Skeletal muscle tissue (tissue), 4 donors: Measurements from ENCODE around the gene RCOR2. TPM values are rescaled to one million over a fixed set of nuclear protein-coding genes. Genes with fewer than 3 reads are reported as not detected.

Experiments
- H3K27ac ChIP-seq: one replicate; pipeline ENCODE4 v1.7.0; 2013; ENCODE audit warnings: mild to moderate bottlenecking, low read depth, low read length, inconsistent platforms
- H3K27me3 ChIP-seq, 3 donors: one replicate each; pipeline ENCODE4 v1.7.0; 2013; ENCODE audit warnings: low read length in 3 of 3; ENCODE audit not compliant: control insufficient read depth in 3 of 3, insufficient read depth in 3 of 3
- H3K36me3 ChIP-seq, 3 donors: one replicate each; pipeline ENCODE4 v1.7.0; 2013; ENCODE audit warnings: low read length in 3 of 3; ENCODE audit not compliant: control insufficient read depth in 3 of 3, insufficient read depth in 3 of 3
- H3K4me1 ChIP-seq, 3 donors: one replicate each; pipeline ENCODE4 v1.7.0; 2013; ENCODE audit warnings: low read length in 3 of 3, mild to moderate bottlenecking in 3 of 3; ENCODE audit not compliant: control insufficient read depth in 3 of 3, insufficient read depth in 3 of 3
- H3K4me3 ChIP-seq, 3 donors: one replicate each; pipeline ENCODE4 v1.7.0; 2013; ENCODE audit warnings: low read length in 3 of 3
- H3K9ac ChIP-seq, 3 donors: one replicate each; pipeline ENCODE4 v1.7.0; 2013; ENCODE audit warnings: low read length in 3 of 3, mild to moderate bottlenecking in 3 of 3, moderate library complexity in 2 of 3, low read depth in 1 of 3
- H3K9me3 ChIP-seq, 3 donors: one replicate each; pipeline ENCODE4 v1.7.0; 2013; ENCODE audit warnings: low read length in 3 of 3; ENCODE audit not compliant: control insufficient read depth in 3 of 3
- total RNA-seq: library from RNA; depleted of rRNA; stranded (reverse); fragments of >200 nt; gene quantifications from one replicate; pipeline ENCODE4 v1.2.3, GENCODE V29; 2014
- donor health status: Osteomylitis.

RCOR2 gene
- total RNA-seq, 1 donor from 2014 or later: 4.2 TPM

GRCh38 chr11:63929616-63930015 is 12.7 kb upstream of the RCOR2 start:
- no peak overlapping the region for H3K27ac ChIP-seq
- no peaks in the 10 kb centered on the region for H3K9me3 ChIP-seq
- H3K27me3 ChIP-seq: no peaks in the 10 kb centered on the region
- no peak overlapping the region for H3K9ac ChIP-seq
- H3K4me3 ChIP-seq: no peak overlapping the region
- H3K36me3 ChIP-seq: no peaks in the 10 kb centered on the region
- no peaks in the 10 kb centered on the region for H3K4me1 ChIP-seq

GRCh38 chr11:63923319-63923718 is 6.4 kb upstream of the RCOR2 start:
- no peaks in the 10 kb centered on the region for H3K9me3 ChIP-seq
- no peak overlapping the region for H3K9ac ChIP-seq
- H3K4me3 ChIP-seq: no peak overlapping the region
- H3K4me1 ChIP-seq: peaks cover 15 to 22% (median 17%) of the 10 kb centered on the region in 3 donors
- no peaks in the 10 kb centered on the region for H3K27me3 ChIP-seq
- H3K27ac ChIP-seq: no peak overlapping the region
- no peaks in the 10 kb centered on the region for H3K36me3 ChIP-seq

GRCh38 chr11:63922673-63923192 is 5.8 kb upstream of the RCOR2 start:
- Histone ChIP-seq H3K4me1 (peaks cover 18 to 25% (median 22%) of the 10 kb centered on the region in 3 donors), H3K4me3 (no peak overlapping the region), H3K27ac (no peak overlapping the region), H3K27me3 (no peaks in the 10 kb centered on the region), H3K36me3 (no peaks in the 10 kb centered on the region), H3K9me3 (no peaks in the 10 kb centered on the region), H3K9ac (no peak overlapping the region)

- Histone ChIP-seq H3K4me3 (no peak overlapping the region), H3K27ac (no peak overlapping the region), H3K36me3 (no peaks in the 10 kb centered on the region), H3K27me3 (no peaks in the 10 kb centered on the region), H3K9ac (no peak overlapping the region), H3K4me1 (peaks cover 27 to 38% (median 34%) of the 10 kb centered on the region in 3 donors), H3K9me3 (no peaks in the 10 kb centered on the region)
These were observed 4.0 kb upstream of the RCOR2 start for GRCh38 chr11:63920939-63921417.

GRCh38 chr11:63920126-63920938 is 3.4 kb upstream of the RCOR2 start:
- H3K4me3 ChIP-seq: peak overlapping the region in 1 of 3 donors; percentile 76

GRCh38 chr11:63919267-63920125 is 2.5 kb upstream of the RCOR2 start:
- Histone ChIP-seq H3K9me3 (no peaks in the 10 kb centered on the region), H3K4me1 (peaks cover 32 to 44% (median 42%) of the 10 kb centered on the region in 3 donors), H3K27ac (no peak overlapping the region), H3K27me3 (no peaks in the 10 kb centered on the region), H3K36me3 (no peaks in the 10 kb centered on the region), H3K9ac (peak overlapping the region in 1 of 3 donors; percentile 87), H3K4me3 (peak overlapping the region in 2 of 3 donors; percentile 30 to 76)

More at GRCh38 chr11:63920126-63920938, 3.4 kb upstream of the RCOR2 start:
- no peaks in the 10 kb centered on the region for H3K9me3 ChIP-seq
- peaks cover 32 to 42% (median 39%) of the 10 kb centered on the region in 3 donors for H3K4me1 ChIP-seq
- peak overlapping the region in 1 of 3 donors; percentile 87 for H3K9ac ChIP-seq
- H3K36me3 ChIP-seq: no peaks in the 10 kb centered on the region
- no peak overlapping the region for H3K27ac ChIP-seq
- no peaks in the 10 kb centered on the region for H3K27me3 ChIP-seq

- H3K9me3 ChIP-seq: no peaks in the 10 kb centered on the region
- no peaks in the 10 kb centered on the region for H3K27me3 ChIP-seq
- peak overlapping the region; percentile 43 to 87 (median 50) for H3K9ac ChIP-seq
- H3K4me3 ChIP-seq: peak overlapping the region; percentile 59 to 76 (median 59)
- peak overlapping the region; percentile 73 for H3K27ac ChIP-seq
- peaks cover 32 to 44% (median 42%) of the 10 kb centered on the region in 3 donors for H3K4me1 ChIP-seq
- no peaks in the 10 kb centered on the region for H3K36me3 ChIP-seq
These were observed 1.7 kb upstream of the RCOR2 start for GRCh38 chr11:63918507-63919191.

GRCh38 chr11:63917692-63918506 is 935 bp upstream of the RCOR2 start:
- Histone ChIP-seq H3K4me1 (peaks cover 32 to 44% (median 42%) of the 10 kb centered on the region in 3 donors), H3K27me3 (no peaks in the 10 kb centered on the region), H3K9ac (peak overlapping the region; percentile 43 to 87 (median 50))

More at GRCh38 chr11:63917692-63918506, 935 bp upstream of the RCOR2 start:
- H3K9me3 ChIP-seq: no peaks in the 10 kb centered on the region
- H3K27ac ChIP-seq: peak overlapping the region; percentile 73
- H3K4me3 ChIP-seq: peak overlapping the region; percentile 59 to 76 (median 59)
- no peaks in the 10 kb centered on the region for H3K36me3 ChIP-seq
